Measurements from ENCODE around the gene GDF2.

- no peak for TF ChIP-seq CTCF (IDR thresholded peaks at IDR 0.05)
- TF ChIP-seq POLR2A (IDR thresholded peaks at IDR 0.05) = no peak
Measured at GRCh38 chr10:47286116-47286505, 36.1 kb upstream of the GDF2 start.

All from vagina (tissue), 2 donors.